HepG2 (cell line): ENCODE data around the gene POLR1C. TPM values are rescaled to one million over a fixed set of nuclear protein-coding genes. Genes with fewer than 3 reads are reported as not detected.

Experiments used
- HMG20B ChIP-seq: conservative IDR thresholded peaks from 2 replicates; pipeline ENCODE4 v1.6.1; 2016; ENCODE audit warnings: missing genetic modification reagents, missing compliant biosample characterization
- LCORL ChIP-seq, 2 experiments: fragments of 450-650 bp in 1 of 2; sonication (generic) in 1 of 2; formaldehyde crosslinking in 1 of 2; IDR thresholded peaks; 2 replicates each; pipeline versions ENCODE4 v1.5.0 to v1.6.1; 2017 to 2020; ENCODE audit warnings: antibody characterized with exemption in 1 of 2, missing genetic modification reagents in 1 of 2
- NCOA2 ChIP-seq: sonication (generic); formaldehyde crosslinking; IDR thresholded peaks from 2 replicates; pipeline ENCODE4 v1.8.0; 2022; ENCODE audit warnings: inconsistent platforms
- NFIC ChIP-seq: IDR thresholded peaks from 2 replicates; pipeline ENCODE4 v1.6.1; 2012; ENCODE audit warnings: mild to moderate bottlenecking, low read length, inconsistent platforms
- PTBP1 ChIP-seq: fragments of 200-400 bp; formaldehyde crosslinking; IDR thresholded peaks from 2 replicates; pipeline ENCODE4 v1.6.1; 2018; ENCODE audit warnings: low read length, low read depth; ENCODE audit not compliant: poor library complexity, severe bottlenecking
- SETDB1 ChIP-seq: sonication (generic); formaldehyde crosslinking; IDR thresholded peaks from 2 replicates; pipeline ENCODE4 v1.5.1; 2020; ENCODE audit warnings: missing genetic modification reagents, mild to moderate bottlenecking, borderline replicate concordance
- STAT5B ChIP-seq: sonication (generic); formaldehyde crosslinking; IDR thresholded peaks from 2 replicates; pipeline ENCODE4 v1.4.0; 2020; ENCODE audit warnings: missing genetic modification reagents
- TGIF2 ChIP-seq: IDR thresholded peaks from 2 replicates; pipeline ENCODE4 v1.6.1; 2016; ENCODE audit warnings: control low read depth, missing compliant biosample characterization
- TMF1 ChIP-seq: sonication (generic); formaldehyde crosslinking; IDR thresholded peaks from 2 replicates; pipeline ENCODE4 v1.8.1; 2022; ENCODE audit warnings: low read depth, missing genetic modification reagents
- ZNF709 ChIP-seq: sonication (generic); formaldehyde crosslinking; IDR thresholded peaks from 2 replicates; pipeline ENCODE4 v1.5.0; 2020; ENCODE audit warnings: mild to moderate bottlenecking, missing genetic modification reagents
- ZNF841 ChIP-seq: sonication (generic); formaldehyde crosslinking; IDR thresholded peaks from 2 replicates; pipeline ENCODE4 v1.8.1; 2023; ENCODE audit warnings: missing genetic modification reagents, borderline replicate concordance
- polyA plus RNA-seq, 8 experiments: library from polyadenylated mRNA; depleted of rRNA in 3 of 8; stranded (reverse) in 7 of 8; unstranded in 1 of 8; fragments of >200 nt; fragmentation: Illumina TruSeq in 4 of 8; extraction: Trizol in 4 of 8; gene quantifications; 2 replicates each; pipeline versions ENCODE4 v1.2.1 to v1.2.3, GENCODE V29; 2011 to 2016; ENCODE audit warnings: low read depth in 4 of 8, missing spikeins in 1 of 8, mixed read lengths in 1 of 8; ENCODE audit not compliant: insufficient read depth in 1 of 8
- total RNA-seq, 5 experiments: library from RNA; depleted of rRNA; stranded (reverse); fragments of >200 nt; fragmentation: Illumina TruSeq; extraction: Trizol; gene quantifications; 2 replicates each; pipeline ENCODE4 v1.2.3, GENCODE V29; 2016; ENCODE audit warnings: low read depth in 1 of 5
- TF ChIP-seq, protein P1 (sequence below): IDR thresholded peaks from 2 replicates; pipeline ENCODE4 v1.6.1; 2016; ENCODE audit warnings: mild to moderate bottlenecking
- TF ChIP-seq, protein P2 (sequence below): IDR thresholded peaks from 2 replicates; pipeline ENCODE4 v1.6.1; 2016; ENCODE audit warnings: low read depth, control low read depth
- TF ChIP-seq, protein P3 (sequence below): sonication (generic); formaldehyde crosslinking; conservative IDR thresholded peaks from 2 replicates; pipeline ENCODE4 v1.4.0; 2020; ENCODE audit warnings: missing genetic modification reagents
- TF ChIP-seq, protein P4 (sequence below): sonication (generic); formaldehyde crosslinking; IDR thresholded peaks from 2 replicates; pipeline ENCODE4 v1.4.0; 2020; ENCODE audit warnings: missing genetic modification reagents, low read depth, mild to moderate bottlenecking, borderline replicate concordance
- TF ChIP-seq, protein P5 (sequence below): sonication (generic); formaldehyde crosslinking; IDR thresholded peaks from 2 replicates; pipeline ENCODE4 v1.8.0; 2022; ENCODE audit warnings: mild to moderate bottlenecking, missing genetic modification reagents, moderate library complexity
- TF ChIP-seq, protein P6 (sequence below): sonication (generic); formaldehyde crosslinking; IDR thresholded peaks from 2 replicates; pipeline ENCODE4 v1.4.0; 2020; ENCODE audit warnings: missing genetic modification reagents, mild to moderate bottlenecking, borderline replicate concordance

POLR1C gene
- total and polyA plus RNA-seq, 2 of the 13 experiments (the other 11 are each of a cell fraction or from before 2014, with no cell fraction given), result 62.6 to 72.2 TPM

DNA sequence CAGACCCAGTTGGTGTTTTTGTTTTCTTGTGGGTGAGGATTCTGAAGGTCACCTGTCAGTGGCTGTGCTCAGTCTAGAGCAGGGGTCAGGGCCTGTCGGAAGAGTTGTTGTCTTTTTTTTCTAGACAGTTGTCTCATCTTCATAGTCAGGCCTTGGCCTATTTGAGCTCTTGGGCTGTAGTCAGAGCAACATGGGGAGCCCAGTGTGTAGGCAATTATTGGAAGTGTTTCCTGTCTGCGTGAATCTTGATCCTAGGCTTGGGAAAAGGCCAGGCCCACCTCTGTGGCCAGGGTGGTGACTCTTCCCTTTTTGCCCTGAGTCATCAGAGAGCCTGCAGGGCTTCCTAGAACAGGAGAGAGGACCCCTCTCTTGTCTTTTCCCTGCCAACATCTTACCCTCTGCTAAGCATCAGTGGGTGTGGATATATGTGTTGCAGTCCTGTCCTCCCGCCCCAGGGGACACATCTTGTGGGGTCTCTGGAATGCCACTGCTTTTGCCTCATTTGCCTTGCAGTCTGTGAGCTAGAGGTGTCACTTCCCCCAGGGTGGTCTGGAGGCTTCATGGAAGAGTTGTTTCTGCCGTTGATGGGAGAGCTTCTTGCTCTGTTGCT is 28.1 kb upstream of the POLR1C start (continued):
- TF ChIP-seq, protein P1, sequence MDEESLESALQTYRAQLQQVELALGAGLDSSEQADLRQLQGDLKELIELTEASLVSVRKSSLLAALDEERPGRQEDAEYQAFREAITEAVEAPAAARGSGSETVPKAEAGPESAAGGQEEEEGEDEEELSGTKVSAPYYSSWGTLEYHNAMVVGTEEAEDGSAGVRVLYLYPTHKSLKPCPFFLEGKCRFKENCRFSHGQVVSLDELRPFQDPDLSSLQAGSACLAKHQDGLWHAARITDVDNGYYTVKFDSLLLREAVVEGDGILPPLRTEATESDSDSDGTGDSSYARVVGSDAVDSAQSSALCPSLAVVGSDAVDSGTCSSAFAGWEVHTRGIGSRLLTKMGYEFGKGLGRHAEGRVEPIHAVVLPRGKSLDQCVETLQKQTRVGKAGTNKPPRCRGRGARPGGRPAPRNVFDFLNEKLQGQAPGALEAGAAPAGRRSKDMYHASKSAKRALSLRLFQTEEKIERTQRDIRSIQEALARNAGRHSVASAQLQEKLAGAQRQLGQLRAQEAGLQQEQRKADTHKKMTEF (CRISPR knock-in tag), result peak; percentile 51; the same call in 1 of the 2 replicates
- TF ChIP-seq, protein P2, sequence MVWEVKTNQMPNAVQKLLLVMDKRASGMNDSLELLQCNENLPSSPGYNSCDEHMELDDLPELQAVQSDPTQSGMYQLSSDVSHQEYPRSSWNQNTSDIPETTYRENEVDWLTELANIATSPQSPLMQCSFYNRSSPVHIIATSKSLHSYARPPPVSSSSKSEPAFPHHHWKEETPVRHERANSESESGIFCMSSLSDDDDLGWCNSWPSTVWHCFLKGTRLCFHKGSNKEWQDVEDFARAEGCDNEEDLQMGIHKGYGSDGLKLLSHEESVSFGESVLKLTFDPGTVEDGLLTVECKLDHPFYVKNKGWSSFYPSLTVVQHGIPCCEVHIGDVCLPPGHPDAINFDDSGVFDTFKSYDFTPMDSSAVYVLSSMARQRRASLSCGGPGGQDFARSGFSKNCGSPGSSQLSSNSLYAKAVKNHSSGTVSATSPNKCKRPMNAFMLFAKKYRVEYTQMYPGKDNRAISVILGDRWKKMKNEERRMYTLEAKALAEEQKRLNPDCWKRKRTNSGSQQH (CRISPR knock-in tag), result peak; percentile 91; the same call in 1 of the 2 replicates
- TF ChIP-seq PTBP1 (no peak), SETDB1 (CRISPR knock-in tag) (no peak), TMF1 (CRISPR knock-in tag) (no peak), LCORL (IDR thresholded peaks at IDR 0.05) (no peak), LCORL (CRISPR knock-in tag; IDR thresholded peaks at IDR 0.05) (no peak), NCOA2 (peak; percentile 57; the same call in 1 of the 2 replicates), ZNF709 (CRISPR knock-in tag) (0 out of 2 replicates have a peak, but pooled peaks have one; percentile 48), STAT5B (CRISPR knock-in tag) (no peak), HMG20B (CRISPR knock-in tag) (0 out of 2 replicates have a peak, but pooled peaks have one; percentile 13), NFIC (peak; percentile 41; the same call in 1 of the 2 replicates), TGIF2 (CRISPR knock-in tag) (peak; percentile 61; the same call in 1 of the 2 replicates), ZNF841 (CRISPR knock-in tag) (no peak)
- TF ChIP-seq, protein P3, sequence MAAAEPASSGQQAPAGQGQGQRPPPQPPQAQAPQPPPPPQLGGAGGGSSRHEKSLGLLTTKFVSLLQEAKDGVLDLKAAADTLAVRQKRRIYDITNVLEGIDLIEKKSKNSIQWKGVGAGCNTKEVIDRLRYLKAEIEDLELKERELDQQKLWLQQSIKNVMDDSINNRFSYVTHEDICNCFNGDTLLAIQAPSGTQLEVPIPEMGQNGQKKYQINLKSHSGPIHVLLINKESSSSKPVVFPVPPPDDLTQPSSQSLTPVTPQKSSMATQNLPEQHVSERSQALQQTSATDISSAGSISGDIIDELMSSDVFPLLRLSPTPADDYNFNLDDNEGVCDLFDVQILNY (CRISPR knock-in tag), result no peak
- TF ChIP-seq, protein P4, sequence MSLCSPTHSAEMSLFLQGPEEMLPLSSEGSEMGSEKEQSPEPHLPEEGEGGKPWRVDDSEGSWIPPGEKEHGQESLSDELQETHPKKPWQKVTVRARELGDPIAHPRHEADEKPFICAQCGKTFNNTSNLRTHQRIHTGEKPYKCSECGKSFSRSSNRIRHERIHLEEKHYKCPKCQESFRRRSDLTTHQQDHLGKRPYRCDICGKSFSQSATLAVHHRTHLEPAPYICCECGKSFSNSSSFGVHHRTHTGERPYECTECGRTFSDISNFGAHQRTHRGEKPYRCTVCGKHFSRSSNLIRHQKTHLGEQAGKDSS, result peak; percentile 62; the same call in 1 of the 2 replicates
- TF ChIP-seq, protein P5, sequence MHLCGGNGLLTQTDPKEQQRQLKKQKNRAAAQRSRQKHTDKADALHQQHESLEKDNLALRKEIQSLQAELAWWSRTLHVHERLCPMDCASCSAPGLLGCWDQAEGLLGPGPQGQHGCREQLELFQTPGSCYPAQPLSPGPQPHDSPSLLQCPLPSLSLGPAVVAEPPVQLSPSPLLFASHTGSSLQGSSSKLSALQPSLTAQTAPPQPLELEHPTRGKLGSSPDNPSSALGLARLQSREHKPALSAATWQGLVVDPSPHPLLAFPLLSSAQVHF (CRISPR knock-in tag), result no peak
- TF ChIP-seq, protein P6, sequence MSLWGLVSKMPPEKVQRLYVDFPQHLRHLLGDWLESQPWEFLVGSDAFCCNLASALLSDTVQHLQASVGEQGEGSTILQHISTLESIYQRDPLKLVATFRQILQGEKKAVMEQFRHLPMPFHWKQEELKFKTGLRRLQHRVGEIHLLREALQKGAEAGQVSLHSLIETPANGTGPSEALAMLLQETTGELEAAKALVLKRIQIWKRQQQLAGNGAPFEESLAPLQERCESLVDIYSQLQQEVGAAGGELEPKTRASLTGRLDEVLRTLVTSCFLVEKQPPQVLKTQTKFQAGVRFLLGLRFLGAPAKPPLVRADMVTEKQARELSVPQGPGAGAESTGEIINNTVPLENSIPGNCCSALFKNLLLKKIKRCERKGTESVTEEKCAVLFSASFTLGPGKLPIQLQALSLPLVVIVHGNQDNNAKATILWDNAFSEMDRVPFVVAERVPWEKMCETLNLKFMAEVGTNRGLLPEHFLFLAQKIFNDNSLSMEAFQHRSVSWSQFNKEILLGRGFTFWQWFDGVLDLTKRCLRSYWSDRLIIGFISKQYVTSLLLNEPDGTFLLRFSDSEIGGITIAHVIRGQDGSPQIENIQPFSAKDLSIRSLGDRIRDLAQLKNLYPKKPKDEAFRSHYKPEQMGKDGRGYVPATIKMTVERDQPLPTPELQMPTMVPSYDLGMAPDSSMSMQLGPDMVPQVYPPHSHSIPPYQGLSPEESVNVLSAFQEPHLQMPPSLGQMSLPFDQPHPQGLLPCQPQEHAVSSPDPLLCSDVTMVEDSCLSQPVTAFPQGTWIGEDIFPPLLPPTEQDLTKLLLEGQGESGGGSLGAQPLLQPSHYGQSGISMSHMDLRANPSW, result no peak
